ENCODE measurements around the gene PTPRJ. TPM values are rescaled to one million over a fixed set of nuclear protein-coding genes. Genes with fewer than 3 reads are reported as not detected.
"Not testable (repeated sequence)": the region's sequence is repeated elsewhere in the genome, so short reads cannot be mapped to it uniquely, and the experiment has no call there.

The PTPRJ gene
- polyA plus RNA-seq, 1 donor from 2014 or later = 8.6 TPM

DNA sequence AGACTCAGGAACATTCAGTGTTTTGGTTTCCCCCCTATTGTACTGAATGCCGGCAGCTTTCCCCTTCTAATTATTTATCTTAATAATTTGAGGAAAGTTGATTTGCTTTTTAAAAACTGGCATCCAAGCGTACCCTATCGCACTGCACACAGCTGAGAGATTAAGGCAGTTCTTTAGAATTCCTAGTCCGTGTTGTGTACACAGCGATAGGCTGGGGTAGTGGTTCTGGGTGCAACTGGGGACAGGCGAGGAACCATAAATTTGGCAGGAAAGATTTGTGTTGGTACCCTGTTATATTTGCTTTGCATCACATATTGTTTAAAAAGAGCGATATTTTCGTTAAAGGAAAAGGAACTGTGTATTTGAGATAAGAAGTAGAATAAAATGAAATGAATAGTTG is 39.2 kb downstream of the PTPRJ start:
- no peaks in the 10 kb centered on the region for H4K20me1 ChIP-seq (ENCODE audit: insufficient read depth)
- no peaks in the 10 kb centered on the region for H3K27me3 ChIP-seq (ENCODE audit: insufficient read depth, low read depth, low read length)
- H3K27ac ChIP-seq (ENCODE audit: low read length) = peak overlapping the region; percentile 84
- no peak overlapping the region for H3K4me2 ChIP-seq (ENCODE audit: low read length)
- H3K9me2 ChIP-seq (ENCODE audit: insufficient read depth, low read length) = no peaks in the 10 kb centered on the region
- peaks cover 16% of the 10 kb centered on the region for H3K79me2 ChIP-seq (replicated peaks; ENCODE audit: insufficient read depth, low read length)
- H2AFZ ChIP-seq (ENCODE audit: low read depth, low read length) = no peak overlapping the region
- H3K9me3 ChIP-seq (ENCODE audit: low read length) = no peaks in the 10 kb centered on the region
- H3K4me3 ChIP-seq (ENCODE audit: low read length) = peak overlapping the region; percentile 55
- TF ChIP-seq, protein P1, sequence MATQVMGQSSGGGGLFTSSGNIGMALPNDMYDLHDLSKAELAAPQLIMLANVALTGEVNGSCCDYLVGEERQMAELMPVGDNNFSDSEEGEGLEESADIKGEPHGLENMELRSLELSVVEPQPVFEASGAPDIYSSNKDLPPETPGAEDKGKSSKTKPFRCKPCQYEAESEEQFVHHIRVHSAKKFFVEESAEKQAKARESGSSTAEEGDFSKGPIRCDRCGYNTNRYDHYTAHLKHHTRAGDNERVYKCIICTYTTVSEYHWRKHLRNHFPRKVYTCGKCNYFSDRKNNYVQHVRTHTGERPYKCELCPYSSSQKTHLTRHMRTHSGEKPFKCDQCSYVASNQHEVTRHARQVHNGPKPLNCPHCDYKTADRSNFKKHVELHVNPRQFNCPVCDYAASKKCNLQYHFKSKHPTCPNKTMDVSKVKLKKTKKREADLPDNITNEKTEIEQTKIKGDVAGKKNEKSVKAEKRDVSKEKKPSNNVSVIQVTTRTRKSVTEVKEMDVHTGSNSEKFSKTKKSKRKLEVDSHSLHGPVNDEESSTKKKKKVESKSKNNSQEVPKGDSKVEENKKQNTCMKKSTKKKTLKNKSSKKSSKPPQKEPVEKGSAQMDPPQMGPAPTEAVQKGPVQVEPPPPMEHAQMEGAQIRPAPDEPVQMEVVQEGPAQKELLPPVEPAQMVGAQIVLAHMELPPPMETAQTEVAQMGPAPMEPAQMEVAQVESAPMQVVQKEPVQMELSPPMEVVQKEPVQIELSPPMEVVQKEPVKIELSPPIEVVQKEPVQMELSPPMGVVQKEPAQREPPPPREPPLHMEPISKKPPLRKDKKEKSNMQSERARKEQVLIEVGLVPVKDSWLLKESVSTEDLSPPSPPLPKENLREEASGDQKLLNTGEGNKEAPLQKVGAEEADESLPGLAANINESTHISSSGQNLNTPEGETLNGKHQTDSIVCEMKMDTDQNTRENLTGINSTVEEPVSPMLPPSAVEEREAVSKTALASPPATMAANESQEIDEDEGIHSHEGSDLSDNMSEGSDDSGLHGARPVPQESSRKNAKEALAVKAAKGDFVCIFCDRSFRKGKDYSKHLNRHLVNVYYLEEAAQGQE (IDR thresholded peaks at IDR 0.05; ENCODE audit: borderline replicate concordance) = no peak
- TF ChIP-seq RAD21 (conservative IDR thresholded peaks at IDR 0.05) = no peak
- TF ChIP-seq, protein P2, sequence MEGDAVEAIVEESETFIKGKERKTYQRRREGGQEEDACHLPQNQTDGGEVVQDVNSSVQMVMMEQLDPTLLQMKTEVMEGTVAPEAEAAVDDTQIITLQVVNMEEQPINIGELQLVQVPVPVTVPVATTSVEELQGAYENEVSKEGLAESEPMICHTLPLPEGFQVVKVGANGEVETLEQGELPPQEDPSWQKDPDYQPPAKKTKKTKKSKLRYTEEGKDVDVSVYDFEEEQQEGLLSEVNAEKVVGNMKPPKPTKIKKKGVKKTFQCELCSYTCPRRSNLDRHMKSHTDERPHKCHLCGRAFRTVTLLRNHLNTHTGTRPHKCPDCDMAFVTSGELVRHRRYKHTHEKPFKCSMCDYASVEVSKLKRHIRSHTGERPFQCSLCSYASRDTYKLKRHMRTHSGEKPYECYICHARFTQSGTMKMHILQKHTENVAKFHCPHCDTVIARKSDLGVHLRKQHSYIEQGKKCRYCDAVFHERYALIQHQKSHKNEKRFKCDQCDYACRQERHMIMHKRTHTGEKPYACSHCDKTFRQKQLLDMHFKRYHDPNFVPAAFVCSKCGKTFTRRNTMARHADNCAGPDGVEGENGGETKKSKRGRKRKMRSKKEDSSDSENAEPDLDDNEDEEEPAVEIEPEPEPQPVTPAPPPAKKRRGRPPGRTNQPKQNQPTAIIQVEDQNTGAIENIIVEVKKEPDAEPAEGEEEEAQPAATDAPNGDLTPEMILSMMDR (IDR thresholded peaks at IDR 0.05; ENCODE audit: poor library complexity, severe bottlenecking) = no peak
- TF ChIP-seq EZH2 (IDR thresholded peaks at IDR 0.05; ENCODE audit: borderline replicate concordance, insufficient read depth, low read length, poor library complexity, severe bottlenecking) = no peak
- no peak for TF ChIP-seq TAF1 (IDR thresholded peaks at IDR 0.05; ENCODE audit: low read depth)
- no peak for TF ChIP-seq EP300 (conservative IDR thresholded peaks at IDR 0.05; ENCODE audit: poor library complexity, severe bottlenecking)
- no peak for TF ChIP-seq POLR2AphosphoS5 (IDR thresholded peaks at IDR 0.05)
- no peak for TF ChIP-seq MXI1 (conservative IDR thresholded peaks at IDR 0.05; ENCODE audit: poor library complexity, severe bottlenecking)
- no peak for TF ChIP-seq SMC3 (conservative IDR thresholded peaks at IDR 0.05; ENCODE audit: poor library complexity)
- peaks cover 5% of the 10 kb centered on the region for H3F3A ChIP-seq (ENCODE audit: insufficient read depth, low read length, poor library complexity, severe bottlenecking)
- peak overlapping the region; percentile 73 for H3K9ac ChIP-seq (ENCODE audit: low read length)
- no peaks in the 10 kb centered on the region for H3K36me3 ChIP-seq (ENCODE audit: insufficient read depth, low read length)

DNA sequence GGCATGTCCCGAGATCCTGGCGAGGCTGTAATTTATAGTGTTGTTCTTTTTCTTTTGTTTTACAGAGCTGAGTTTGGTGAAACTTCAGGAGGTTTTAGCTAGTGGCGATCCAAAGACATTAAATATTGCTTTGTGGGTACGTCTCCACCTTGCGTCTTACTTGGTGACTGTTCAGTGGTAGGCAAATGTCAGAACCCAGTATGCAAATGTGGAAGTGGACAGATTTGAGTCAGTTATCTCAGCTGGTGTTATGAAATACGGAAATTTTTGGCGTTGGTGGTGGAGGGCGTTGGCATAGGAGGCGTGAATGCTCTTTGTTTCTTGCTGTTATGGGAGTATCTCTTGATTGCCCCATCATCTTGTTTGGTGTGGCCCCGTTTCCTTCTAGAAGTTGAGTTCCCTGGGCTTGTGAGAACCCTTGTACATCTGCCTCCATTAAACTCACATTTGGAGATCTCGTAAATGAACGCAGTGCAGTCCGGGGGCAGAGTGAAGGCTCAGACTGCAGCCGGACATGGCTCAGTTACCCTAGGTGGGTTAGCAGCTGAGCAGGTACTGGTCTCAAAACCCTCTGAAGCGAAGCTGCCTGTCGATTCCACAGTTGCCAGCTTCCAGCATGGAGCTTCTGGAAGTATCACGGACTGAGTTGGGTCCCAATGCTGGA is 39.9 kb downstream of the PTPRJ start:
- H3K4me2 ChIP-seq (ENCODE audit: low read length) = no peak overlapping the region
- TF ChIP-seq, protein P2 (IDR thresholded peaks at IDR 0.05; ENCODE audit: poor library complexity, severe bottlenecking) = no peak

DNA sequence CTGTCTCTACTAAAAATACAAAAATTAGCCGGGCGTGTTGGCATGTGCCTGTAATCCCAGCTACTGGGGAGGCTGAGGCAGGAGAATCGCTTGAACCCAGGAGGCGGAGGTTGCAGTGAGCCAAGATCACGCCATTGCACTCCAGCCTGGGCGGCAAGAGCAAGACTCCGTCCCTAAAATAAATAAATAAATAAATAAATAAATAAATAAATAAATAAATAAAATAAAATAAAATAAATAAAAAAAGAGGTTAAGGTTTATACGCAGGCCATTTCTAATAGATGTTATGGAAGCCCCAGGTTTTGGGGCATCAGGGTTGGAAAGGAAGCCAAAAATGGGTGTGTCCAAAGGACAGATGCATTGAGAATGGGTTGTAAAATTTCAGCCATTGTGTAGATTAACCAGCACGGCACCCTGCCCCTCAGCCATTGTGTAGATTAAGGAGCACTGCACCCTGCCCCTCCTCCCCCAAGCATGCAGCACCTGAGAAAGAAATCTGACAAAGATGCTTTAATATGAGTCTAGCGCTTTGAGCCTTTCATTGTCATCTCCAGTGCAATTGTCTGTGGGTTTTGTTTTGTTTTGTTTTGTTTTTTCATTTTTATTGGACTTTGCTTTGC is 41.0 kb downstream of the PTPRJ start:
- not testable (repeated sequence) for H3K9me2 ChIP-seq (ENCODE audit: insufficient read depth, low read length); H3K36me3 ChIP-seq (ENCODE audit: insufficient read depth, low read length); H3K9ac ChIP-seq (ENCODE audit: low read length); H2AFZ ChIP-seq (ENCODE audit: low read depth, low read length); H4K20me1 ChIP-seq (ENCODE audit: insufficient read depth); H3K27ac ChIP-seq (ENCODE audit: low read length); H3K27me3 ChIP-seq (ENCODE audit: insufficient read depth, low read depth, low read length); H3F3A ChIP-seq (ENCODE audit: insufficient read depth, low read length, poor library complexity, severe bottlenecking); H3K9me3 ChIP-seq (ENCODE audit: low read length); H3K4me3 ChIP-seq (ENCODE audit: low read length); H3K4me2 ChIP-seq (ENCODE audit: low read length)
- peaks cover 11% of the 10 kb centered on the region for H3K79me2 ChIP-seq (replicated peaks; ENCODE audit: insufficient read depth, low read length)

More for the DNA sequence above, 39.9 kb downstream of the PTPRJ start:
- Histone ChIP-seq H3K27ac (ENCODE audit: low read length) (no peak overlapping the region), H3K79me2 (replicated peaks; ENCODE audit: insufficient read depth, low read length) (peaks cover 16% of the 10 kb centered on the region), H4K20me1 (ENCODE audit: insufficient read depth) (no peaks in the 10 kb centered on the region), H2AFZ (ENCODE audit: low read depth, low read length) (no peak overlapping the region), H3K27me3 (ENCODE audit: insufficient read depth, low read depth, low read length) (no peaks in the 10 kb centered on the region), H3F3A (ENCODE audit: insufficient read depth, low read length, poor library complexity, severe bottlenecking) (peaks cover 5% of the 10 kb centered on the region), H3K36me3 (ENCODE audit: insufficient read depth, low read length) (no peaks in the 10 kb centered on the region), H3K9me2 (ENCODE audit: insufficient read depth, low read length) (no peaks in the 10 kb centered on the region), H3K9me3 (ENCODE audit: low read length) (no peaks in the 10 kb centered on the region), H3K9ac (ENCODE audit: low read length) (no peak overlapping the region), H3K4me3 (ENCODE audit: low read length) (no peak overlapping the region)
